ENCODE measurements around the gene PATZ1.
A peak's percentile ranks its signal among the peaks of the same experiment; 100 is the strongest.
"Not testable (repeated sequence)": the region's sequence is repeated elsewhere in the genome, so short reads cannot be mapped to it uniquely, and the experiment has no call there.

The PATZ1 gene

GRCh38 chr22:31342389-31343140 is 3.6 kb downstream of the PATZ1 start:
- DNase-seq, result no peak

- no peak for DNase-seq
These were observed 4.6 kb downstream of the PATZ1 start for GRCh38 chr22:31341386-31342088.

GRCh38 chr22:31340765-31341247 is 5.3 kb downstream of the PATZ1 start:
- DNase-seq, result no peak

GRCh38 chr22:31340360-31340759 is 5.8 kb downstream of the PATZ1 start:
- no peak for DNase-seq

GRCh38 chr22:31339148-31339832 is 6.9 kb downstream of the PATZ1 start:
- DNase-seq, result no peak

GRCh38 chr22:31337178-31337577 is 9.0 kb downstream of the PATZ1 start:
- DNase-seq, result no peak

GRCh38 chr22:31334329-31334728 is 11.8 kb downstream of the PATZ1 start:
- DNase-seq, result no peak

- DNase-seq, result no peak
These were observed 12.5 kb downstream of the PATZ1 start for GRCh38 chr22:31333641-31334040.

GRCh38 chr22:31332886-31333285 is 13.3 kb downstream of the PATZ1 start:
- no peak for DNase-seq

- DNase-seq, result no peak
These were observed 14.1 kb downstream of the PATZ1 start for GRCh38 chr22:31332010-31332409.

- no peak for DNase-seq
These were observed 16.5 kb downstream of the PATZ1 start for GRCh38 chr22:31329453-31330215.

- DNase-seq, result no peak
These were observed 17.1 kb downstream of the PATZ1 start for GRCh38 chr22:31329029-31329428.

- no peak for DNase-seq
These were observed 17.6 kb downstream of the PATZ1 start for GRCh38 chr22:31328544-31328960.

- no peak for DNase-seq
These were observed 18.2 kb downstream of the PATZ1 start for GRCh38 chr22:31327806-31328543.

- no peak for DNase-seq
These were observed 19.3 kb downstream of the PATZ1 start for GRCh38 chr22:31326877-31327276.

GRCh38 chr22:31323578-31324550 is 22.3 kb downstream of the PATZ1 start:
- no peak for DNase-seq

- DNase-seq, result no peak
These were observed 24.7 kb downstream of the PATZ1 start for GRCh38 chr22:31321421-31321820.

GRCh38 chr22:31314220-31314619 is 31.9 kb downstream of the PATZ1 start:
- not testable (repeated sequence) for DNase-seq

- DNase-seq, result peak; percentile 67
These were observed 32.6 kb downstream of the PATZ1 start for GRCh38 chr22:31313366-31314147.

GRCh38 chr22:31308181-31308580 is 38.0 kb downstream of the PATZ1 start:
- DNase-seq, result no peak

All from activated CD4-positive, alpha-beta T cell treated with anti-CD3 and anti-CD28 coated beads, Interleukin-2, amount 50 U/mL, for 1 hour (primary cell).